HS-27A (cell line): ENCODE results near the gene ARID3A.
"Not testable (repeated sequence)": the region's sequence is repeated elsewhere in the genome, so short reads cannot be mapped to it uniquely, and the experiment has no call there.

ENCODE experiments used
- DNase-seq: peaks from one replicate; pipeline ENCODE4 v3.0.0-alpha.2; 2012; ENCODE audit warnings: low read depth, missing footprints

Gene ARID3A

GRCh38 chr19:947707-948539 lies 22.1 kb downstream of the ARID3A start:
- DNase-seq: no peak

DNA sequence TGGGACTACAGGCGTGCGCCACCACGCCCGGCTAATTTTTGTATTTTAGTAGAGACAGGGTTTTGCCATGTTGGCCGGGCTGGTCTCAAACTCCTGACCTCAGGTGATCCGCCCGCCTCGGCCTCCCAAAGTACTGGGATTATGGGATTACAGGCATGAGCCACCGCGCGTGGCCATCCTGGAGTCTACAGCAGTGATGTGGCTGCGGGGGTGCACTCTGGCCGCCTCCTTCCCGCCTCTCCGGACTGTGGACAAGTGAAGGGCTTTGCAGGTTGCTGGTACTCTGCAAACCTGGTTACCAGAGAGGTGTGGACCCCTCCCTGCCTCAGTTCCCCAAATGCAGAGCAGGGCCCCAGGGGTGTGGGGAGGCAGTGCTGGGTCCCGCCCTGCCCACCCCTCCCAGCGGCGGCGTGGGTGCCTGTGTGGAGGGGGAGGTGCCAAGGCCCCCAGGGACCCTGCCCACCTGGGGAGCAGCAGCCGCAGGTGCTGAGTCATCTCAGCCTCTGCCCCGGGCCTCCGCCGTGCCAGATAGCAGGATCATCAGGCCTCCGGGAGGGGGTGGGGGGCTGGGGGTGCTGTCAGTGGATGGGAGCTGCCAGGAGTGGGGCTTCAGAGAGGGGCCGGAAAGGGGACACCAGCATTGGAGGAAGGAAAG lies 23.1 kb downstream of the ARID3A start:
- no peak for DNase-seq

DNA sequence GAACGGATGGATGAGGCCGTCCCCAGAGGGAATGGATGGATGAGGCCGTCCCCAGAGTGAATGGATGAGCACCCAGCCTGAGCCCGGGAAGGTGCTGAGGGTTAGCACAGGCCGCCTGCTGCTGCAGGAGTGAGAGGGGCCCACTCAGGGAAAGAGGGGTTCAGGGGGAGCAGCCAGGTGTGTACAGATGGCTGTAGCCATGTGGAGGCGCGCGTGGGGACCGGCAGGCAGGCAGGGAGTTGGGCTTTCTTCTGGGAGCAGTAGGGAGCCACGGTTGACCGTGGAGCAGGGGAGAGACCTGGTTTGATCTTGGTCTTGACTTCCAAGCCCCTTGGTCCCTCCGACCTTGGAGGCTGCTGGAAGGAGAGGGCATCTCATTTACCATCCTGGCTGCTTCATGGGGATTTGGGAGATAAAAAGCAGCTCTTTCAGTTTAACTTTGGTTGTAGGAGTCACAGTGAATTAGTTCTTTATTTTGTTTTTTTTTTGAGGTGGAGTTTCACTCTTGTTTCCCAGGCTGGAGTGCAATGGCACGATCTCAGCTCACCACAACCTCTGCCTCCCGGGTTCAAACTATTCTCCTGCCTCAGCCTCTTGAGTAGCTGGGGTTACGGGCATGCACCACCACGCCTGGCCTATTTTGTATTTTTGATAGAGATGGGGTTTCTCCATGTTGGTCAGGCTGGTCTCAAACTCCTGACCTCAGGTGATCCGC lies 24.7 kb downstream of the ARID3A start:
- no peak for DNase-seq

GRCh38 chr19:952049-952679 lies 26.3 kb downstream of the ARID3A start:
- DNase-seq: no peak

GRCh38 chr19:952680-953444 lies 27.0 kb downstream of the ARID3A start:
- no peak for DNase-seq

- no peak for DNase-seq
Measured at GRCh38 chr19:953445-954271, 27.8 kb downstream of the ARID3A start.

DNA sequence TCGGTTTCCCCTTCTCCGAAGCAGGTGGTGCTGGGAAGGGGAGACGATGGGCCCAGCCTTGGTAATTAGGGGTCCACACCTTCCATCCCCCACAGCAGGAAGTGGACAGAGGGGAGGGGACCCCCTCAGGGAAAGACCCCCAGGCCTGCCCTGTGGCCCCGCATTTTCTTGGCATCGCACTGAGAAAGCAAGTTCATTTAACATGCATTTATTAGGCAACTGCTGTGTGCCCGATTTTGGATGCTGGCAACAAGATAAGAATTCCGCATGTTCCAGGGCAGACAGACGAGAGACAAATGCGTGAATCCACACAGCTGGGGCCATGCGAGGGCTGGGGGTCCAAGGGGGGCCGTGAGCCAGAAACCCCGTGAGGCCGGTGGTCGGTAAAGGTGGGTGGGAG lies 28.4 kb downstream of the ARID3A start:
- no peak for DNase-seq

DNA sequence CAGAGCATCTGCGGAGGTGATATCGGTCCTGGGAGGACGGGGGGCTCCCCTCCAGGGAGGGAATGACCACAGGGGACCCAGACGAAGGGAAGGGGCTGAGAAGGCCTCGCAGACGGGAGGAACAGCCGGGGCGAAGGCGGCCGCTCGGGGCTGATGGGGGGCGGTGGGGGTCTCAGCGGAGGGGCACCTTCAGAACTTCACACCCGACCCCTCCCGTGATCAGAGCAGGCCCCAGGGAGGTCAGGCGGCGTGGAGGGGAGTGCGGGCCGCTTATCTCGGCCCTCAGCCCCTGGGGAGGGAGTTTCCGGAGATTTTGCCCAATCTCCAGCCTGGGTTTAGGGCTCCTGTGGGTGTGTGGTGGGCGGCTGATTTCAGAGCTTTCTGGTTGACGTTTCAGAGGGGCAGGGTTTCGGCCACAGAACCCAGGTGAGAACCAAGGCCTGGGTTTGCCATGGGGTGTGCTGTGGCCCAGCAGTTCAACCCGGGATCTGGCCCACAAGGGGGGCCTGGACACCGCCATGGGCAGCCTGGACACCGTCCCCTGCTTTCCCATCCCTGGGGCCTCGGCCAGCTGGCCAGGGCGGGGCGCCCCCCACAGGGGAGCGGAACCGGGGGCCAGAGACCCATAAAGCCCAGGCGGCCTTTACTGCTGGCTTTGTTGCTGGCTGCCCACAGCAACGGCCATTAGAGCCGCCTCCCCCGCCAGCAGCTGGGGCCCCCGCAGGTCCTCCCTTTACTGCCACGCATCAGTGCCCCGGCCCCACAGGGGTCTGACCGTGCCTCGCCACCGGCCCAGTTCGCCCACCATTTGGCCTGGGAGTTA lies 29.0 kb downstream of the ARID3A start:
- DNase-seq: no peak

DNA sequence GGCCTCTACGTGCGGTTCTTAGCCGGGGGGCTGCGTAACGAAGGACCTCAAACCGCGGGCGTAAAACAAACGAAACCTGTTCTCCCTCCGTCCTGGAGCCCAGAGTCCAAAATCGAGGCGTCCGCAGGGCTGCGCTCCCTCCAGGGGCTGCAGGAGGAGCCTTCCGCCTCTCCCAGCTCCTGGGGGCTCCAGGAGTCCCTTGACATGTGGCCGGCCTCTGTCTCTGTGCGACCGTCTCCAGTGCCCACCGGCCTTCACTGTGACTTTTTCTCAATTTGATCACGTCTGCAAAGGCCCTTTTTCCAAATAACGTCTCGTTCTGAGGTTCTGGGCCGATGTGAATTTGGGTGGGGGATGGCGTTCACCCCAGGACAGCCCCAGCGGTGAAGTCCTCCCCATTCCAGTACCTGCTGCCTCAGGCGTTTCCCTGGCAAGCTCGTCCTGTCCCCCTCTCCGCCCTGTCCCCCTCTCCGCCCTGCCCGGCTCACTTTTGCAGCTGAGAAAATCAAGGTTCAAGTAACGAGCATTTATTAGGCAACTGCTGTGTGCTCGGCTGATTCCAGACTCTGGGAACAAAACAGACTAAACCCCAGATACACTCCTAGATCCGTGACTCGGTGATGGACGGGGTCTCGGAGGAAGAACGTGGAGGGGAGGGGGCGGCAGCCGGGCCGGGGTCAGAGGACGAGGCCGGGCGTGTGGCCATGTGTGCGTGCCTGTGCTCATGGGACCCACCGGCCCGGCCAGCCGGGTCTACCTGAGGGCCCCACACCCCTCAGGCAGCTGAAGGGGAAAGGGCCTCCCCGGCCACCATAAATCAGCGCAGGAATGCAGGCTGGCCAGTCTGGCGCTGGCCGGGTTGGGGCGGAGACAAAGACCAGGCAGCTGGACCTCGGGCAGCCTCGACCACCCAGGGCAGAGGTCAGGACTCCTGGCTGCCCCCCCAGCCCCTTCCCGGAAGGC lies 30.2 kb downstream of the ARID3A start:
- DNase-seq: no peak

DNA sequence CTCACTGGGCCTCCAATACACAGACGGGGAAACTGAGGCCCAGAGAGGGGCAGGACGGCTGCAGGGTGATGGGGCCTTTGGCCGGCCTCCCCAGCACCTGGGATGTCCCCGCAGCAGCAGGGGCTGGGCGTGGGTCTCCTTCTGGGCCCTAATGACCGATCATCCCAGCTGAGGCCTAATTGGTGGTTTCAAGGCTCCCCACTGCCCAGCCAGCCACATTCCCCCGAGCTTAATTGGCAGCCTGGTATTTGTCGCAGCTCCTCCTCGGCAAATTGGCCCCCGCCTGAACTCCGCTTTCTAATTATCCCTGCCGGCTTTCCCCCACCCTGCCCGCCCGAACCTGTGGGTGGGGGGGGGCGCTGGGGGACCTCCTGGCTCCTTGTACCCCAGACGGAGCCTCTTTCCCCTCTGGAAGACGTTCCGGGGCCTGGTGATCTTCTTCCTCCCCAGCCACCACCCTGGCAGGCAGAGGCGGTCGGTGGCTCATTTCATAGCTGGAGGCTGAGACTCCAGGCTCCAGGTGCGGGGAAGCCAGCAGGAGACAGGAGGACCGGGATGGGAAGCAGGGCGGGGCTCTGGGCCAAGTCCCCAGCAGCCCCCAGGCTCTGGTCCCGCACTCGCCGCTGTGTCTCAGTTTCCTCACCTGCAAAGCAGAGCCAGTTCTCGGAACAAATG lies 31.1 kb downstream of the ARID3A start:
- DNase-seq: no peak

DNA sequence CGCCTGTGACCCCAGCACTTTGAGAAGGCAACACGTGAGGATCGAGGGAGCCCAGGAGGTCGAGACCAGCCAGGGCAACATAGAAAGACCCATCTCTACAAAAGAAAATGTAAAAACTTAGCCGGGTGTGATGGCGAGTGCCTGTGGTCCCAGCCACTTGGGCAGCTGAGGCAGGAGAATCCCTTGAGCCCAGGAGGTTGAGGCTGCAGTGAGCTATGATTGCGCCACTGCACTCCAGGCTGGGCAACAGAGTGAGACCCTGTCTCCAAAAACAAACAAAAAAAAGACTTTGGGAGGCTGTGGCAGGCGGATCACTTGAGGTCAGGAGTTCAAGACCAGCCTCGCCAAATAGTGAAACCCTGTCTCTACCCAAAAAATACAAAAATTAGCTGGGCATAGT lies 31.7 kb downstream of the ARID3A start:
- not testable (repeated sequence) for DNase-seq

GRCh38 chr19:958967-959855 lies 33.4 kb downstream of the ARID3A start:
- DNase-seq: no peak

DNA sequence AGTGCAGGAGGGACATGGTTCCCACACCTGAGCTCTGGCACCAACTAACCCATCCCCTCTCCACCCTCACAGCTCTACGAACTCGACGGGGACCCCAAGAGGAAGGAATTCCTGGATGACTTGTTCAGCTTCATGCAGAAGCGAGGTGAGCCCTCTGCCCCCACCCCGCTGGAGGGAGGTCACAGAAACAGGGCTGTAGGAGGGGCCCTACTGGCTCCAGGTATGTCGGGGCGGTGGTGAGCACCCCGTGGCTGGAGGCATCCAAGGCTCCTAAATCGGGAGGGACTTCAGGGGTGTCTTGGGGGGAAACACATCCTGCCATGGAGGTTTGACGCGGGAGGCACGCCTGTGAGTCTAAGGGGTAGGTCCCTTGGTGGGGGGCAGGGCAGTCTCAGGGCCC lies 34.2 kb downstream of the ARID3A start:
- DNase-seq: no peak

GRCh38 chr19:960601-960938 lies 34.7 kb downstream of the ARID3A start:
- DNase-seq: no peak

DNA sequence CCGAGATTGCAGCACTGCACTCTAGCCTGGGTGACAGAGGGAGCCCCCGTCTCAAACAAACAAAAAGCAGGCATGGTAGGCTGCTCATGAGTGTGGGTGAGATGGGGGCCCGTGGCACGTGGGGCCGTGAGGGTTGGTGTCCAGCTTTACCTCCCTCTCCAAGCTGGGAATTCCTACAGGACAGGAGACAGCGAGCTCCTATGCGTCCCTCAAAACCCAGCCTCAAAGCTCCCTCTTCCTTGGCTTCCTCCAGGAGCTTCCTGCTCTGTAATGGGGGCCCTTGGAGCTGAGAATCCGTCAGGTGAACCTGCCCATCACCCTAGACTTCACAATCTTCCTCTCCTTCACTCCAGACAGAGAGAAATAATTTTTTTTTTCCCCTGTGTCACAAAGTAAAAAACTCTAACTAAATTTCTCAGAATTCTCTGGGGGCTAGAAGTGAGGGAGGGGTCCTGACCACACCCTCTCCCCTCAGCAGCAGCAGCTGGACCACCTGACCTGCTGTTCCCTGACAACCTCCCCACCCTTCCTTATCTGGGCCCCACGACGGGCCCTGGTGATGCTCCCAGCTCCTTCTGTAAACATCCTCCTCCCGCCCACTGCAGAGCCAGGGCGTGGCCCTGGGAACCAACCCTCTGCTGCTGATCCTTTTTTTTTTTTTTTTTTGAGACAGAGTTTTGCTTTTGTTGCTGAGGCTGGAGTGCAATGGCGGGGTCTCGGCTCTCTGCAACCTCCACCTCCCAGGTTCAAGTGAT lies 36.2 kb downstream of the ARID3A start:
- no peak for DNase-seq

DNA sequence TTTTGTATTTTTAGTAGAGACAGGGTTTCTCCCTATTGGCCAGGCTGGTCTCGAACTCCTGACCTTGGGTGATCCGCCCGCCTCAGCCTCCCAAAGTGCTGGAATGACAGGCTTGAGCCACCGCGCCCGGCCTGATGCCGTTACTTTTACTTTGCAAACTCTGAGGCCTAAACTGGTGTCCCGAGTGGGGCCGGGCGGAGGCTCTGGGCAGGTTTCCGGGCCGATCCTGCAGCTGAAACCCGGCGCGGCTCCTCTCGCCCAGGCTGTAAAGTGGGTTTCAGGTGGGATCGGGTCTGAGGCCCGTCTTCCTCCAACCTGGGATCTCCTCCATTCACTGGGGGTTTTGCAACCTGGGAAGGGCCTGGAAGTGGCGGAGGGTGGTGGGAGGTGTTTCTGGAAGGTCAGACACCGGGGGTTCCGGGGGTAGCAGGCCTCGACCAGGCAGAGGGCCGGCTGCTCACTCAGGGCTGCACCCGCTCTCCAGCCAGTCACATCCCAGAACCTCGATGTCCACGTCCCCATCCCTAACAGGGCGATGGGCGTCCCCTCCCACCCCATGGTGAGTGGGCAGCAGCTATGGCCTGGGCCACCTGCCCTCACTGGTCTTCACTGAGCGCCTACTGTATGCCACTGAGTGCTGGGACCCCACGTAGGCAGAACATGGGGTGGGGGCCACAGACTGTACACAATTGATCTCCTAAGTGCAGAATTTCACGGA lies 37.0 kb downstream of the ARID3A start:
- no peak for DNase-seq
